Fibroblast of pulmonary artery (primary cell): ENCODE results near the gene UVRAG.

Source experiments
- DNase-seq: peaks from one replicate; pipeline ENCODE4 v3.0.0-alpha.2; 2010; ENCODE audit warnings: low read depth
- H3K4me3 ChIP-seq: replicated peaks from 2 replicates; pipeline ENCODE4 v1.5.1; 2011; ENCODE audit warnings: low read depth, mild to moderate bottlenecking, control low read depth, low read length, moderate library complexity
- TF ChIP-seq, protein P1 (sequence below): IDR thresholded peaks from 2 replicates; pipeline ENCODE4 v1.5.1; 2011; ENCODE audit warnings: mild to moderate bottlenecking, control low read depth, low read length, inconsistent platforms; ENCODE audit errors: missing control alignments

Gene UVRAG

DNA sequence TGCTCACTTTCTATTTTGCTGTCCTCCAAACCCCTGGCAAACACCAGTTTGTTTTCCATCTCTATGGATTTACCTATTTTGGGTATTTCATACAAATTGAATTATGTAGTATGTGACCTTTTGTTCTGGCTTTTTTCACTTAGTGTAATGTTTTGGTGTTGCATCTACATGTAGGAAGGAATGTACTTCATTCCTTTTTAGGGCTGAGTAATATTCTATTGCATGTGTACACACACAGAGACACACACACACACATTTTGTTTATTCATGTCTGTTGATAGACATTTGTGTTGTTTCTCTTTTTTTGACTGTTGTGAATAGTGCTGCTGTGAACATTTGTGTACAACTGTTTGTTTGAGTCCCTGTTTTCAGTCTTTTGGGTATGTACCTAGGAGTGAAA is 90.4 kb downstream of the UVRAG start:
- TF ChIP-seq, protein P1, sequence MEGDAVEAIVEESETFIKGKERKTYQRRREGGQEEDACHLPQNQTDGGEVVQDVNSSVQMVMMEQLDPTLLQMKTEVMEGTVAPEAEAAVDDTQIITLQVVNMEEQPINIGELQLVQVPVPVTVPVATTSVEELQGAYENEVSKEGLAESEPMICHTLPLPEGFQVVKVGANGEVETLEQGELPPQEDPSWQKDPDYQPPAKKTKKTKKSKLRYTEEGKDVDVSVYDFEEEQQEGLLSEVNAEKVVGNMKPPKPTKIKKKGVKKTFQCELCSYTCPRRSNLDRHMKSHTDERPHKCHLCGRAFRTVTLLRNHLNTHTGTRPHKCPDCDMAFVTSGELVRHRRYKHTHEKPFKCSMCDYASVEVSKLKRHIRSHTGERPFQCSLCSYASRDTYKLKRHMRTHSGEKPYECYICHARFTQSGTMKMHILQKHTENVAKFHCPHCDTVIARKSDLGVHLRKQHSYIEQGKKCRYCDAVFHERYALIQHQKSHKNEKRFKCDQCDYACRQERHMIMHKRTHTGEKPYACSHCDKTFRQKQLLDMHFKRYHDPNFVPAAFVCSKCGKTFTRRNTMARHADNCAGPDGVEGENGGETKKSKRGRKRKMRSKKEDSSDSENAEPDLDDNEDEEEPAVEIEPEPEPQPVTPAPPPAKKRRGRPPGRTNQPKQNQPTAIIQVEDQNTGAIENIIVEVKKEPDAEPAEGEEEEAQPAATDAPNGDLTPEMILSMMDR: no peak
- DNase-seq: no peak

DNA sequence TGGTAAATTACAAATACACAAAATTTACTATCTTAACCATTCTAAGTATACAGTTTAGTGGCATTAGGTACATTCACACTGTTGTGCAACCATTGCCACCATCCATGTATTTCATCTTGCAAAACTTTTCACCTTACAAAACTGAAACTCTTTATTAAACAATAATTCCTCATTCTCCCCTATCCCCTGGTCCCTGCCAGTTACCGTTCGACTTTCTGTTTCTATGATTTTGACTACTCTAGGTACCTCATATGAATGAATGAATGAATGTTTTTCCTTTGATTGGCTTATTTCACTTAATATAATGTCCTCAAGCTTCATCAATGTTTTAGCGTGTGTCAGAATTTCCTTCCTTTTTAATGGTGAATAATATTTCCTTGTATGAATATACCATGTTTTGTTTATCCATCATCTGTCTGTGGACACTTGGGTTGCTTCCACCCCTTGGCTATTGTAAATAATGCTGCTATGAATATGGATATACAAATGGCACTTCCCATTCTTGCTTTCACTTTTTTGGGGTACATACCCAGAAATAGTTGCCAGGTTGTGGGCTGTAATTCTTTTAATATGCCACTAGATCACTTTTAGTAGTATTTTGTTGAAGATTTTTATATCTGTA is 93.0 kb downstream of the UVRAG start:
- H3K4me3 ChIP-seq: no peak overlapping the region
- no peak for DNase-seq
- TF ChIP-seq, protein P1: no peak

More for the DNA sequence above, 90.4 kb downstream of the UVRAG start:
- H3K4me3 ChIP-seq: no peak overlapping the region

DNA sequence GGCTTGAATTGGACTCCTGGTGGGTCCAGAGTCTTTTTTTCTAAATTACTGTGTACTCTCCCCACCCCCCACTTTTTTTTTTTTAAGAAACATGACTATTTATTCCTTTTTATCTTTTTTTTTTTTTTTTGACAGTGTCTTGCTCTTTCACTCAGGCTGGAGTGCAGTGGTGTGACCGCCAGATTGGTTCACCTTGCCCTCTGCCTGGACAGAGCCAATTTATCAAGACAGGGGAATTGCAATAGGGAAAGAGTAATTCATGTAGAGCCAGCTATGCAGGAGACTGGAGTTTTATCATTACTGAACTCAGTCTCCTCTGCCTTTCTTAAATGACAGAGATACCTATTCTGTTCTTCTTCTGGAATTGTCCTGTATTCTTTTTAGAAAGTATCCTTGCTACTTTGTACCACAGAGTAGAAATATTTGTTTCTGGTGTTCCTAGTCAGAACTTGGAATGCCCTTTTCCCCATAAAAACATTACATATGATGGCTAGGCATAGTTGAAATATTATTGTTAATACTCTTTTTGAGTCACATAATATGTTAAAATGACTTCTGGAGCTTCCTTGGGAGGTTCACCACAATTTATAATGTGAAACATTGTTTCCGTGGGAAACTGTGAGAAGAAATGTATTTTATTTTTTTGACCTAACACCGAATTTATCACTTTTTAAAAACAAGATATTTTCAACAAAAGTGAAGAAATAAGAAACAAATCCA is 95.6 kb downstream of the UVRAG start:
- TF ChIP-seq, protein P1: no peak
- H3K4me3 ChIP-seq: no peak overlapping the region
- no peak for DNase-seq

DNA sequence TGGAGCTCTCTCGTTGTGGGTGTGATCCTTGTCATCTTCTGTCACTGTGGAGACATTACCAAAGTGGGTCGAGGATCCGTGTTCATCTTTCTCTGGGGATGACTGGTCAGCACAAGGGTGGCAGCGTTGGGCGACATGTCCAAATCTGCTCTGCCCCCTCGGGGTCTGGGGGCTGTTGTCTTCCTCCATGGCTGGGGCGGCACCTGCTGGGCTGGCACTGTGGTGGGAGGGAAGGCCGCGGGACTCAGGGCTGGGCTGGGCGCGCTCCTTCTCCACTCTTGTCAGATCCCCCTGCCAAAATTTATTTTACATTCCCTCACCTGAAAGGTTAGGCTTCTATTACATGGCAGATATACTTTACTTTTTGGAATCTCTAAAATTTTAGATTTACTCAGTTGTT is 96.4 kb downstream of the UVRAG start:
- DNase-seq: no peak
- no peak overlapping the region for H3K4me3 ChIP-seq
- TF ChIP-seq, protein P1: no peak

DNA sequence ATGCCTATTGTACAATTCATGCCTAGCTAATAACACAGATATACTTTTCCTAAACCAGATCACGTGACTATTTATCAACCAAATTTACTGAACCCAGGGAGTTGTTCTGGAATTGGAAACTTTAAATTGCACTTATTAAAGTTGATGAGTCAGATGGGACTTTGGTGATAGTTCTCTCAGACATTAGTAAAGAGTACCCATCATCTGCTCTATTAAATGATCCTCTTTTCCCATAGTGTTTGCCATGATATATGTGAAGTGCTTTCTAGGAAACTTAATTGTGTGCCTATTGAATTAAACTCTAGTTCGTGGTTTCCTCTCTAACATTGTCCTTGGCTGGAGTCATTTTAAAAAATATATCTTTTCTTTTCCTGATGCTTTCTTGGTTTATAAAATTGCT is 99.0 kb downstream of the UVRAG start:
- DNase-seq: no peak
- TF ChIP-seq, protein P1: no peak
- no peak overlapping the region for H3K4me3 ChIP-seq

DNA sequence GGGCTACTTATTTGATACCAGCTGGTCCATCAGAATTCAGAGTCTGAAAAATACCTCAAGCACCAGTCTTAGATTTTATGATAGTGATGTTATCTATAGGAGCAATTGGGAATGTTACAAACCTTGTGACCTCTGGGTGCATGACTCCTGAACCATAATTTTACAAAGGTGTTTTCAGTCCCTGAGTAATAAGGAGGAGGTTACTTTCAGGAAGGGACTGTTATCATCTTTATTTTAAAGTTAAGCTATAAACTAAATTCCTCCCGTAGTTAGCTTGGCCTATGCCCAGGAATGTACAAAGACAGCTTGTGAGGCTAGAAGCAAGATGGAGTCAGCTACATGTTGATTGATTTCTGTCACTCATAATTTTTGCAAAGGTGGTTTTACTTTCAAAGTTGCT is 101.9 kb downstream of the UVRAG start:
- TF ChIP-seq, protein P1: no peak
- DNase-seq: no peak
- no peak overlapping the region for H3K4me3 ChIP-seq

DNA sequence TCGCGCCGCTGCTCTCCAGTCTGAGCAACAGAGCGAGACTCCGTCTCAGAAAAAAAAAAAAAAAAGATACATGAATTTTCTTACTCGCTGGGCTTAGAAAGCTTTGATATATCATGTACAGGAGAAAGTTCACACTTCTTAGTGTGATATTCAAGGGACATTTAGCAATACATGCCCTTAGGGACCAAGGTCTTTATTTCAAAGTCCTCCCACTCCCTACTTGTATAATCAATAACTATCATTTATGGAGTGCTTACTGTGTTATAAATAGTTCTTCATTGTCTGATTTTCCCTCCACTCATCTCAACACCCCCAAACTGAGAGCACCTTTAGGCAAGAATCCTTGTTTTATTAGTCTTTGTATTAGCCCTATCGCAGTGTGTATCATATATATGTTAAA is 103.3 kb downstream of the UVRAG start:
- TF ChIP-seq, protein P1: no peak
- H3K4me3 ChIP-seq: no peak overlapping the region
- DNase-seq: no peak
